ACHN (cell line): ENCODE data around the gene PNLDC1.
A peak's percentile ranks its signal among the peaks of the same experiment; 100 is the strongest.

Source experiments
- DNase-seq: peaks from one replicate; pipeline ENCODE4 v3.0.0-alpha.2; 2015
- in situ Hi-C: cut with HindIII; loops from 2 replicates; pipeline ENCODE4 v1.10.0; 2017; ENCODE audit warnings: low sequenced_read_pairs, low pct_ligation_motif_present, low pct_unique_long_range_greater_than_20kb

PNLDC1 gene, protein sequence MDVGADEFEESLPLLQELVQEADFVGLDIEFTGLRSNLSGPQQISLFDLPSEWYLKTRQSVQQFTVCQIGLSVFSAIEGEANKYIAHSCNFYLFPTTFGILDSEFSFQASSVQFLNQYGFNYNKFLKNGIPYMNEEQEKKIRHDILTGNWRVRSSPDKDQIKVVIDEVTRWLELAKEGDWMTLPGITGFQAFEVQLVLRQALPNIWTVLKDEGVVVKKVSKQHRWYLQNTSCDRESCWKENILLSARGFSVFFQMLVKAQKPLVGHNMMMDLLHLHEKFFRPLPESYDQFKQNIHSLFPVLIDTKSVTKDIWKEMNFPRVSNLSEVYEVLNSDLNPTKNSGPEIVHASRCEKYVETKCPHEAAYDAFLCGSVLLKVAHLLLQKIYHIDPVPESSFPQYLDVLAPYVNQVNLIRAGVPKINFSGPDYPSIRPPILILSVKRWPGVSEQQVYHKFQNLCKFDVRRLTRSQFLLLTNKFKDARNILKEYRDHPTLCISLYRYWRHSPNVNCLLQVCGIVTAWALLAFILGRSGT

DNA sequence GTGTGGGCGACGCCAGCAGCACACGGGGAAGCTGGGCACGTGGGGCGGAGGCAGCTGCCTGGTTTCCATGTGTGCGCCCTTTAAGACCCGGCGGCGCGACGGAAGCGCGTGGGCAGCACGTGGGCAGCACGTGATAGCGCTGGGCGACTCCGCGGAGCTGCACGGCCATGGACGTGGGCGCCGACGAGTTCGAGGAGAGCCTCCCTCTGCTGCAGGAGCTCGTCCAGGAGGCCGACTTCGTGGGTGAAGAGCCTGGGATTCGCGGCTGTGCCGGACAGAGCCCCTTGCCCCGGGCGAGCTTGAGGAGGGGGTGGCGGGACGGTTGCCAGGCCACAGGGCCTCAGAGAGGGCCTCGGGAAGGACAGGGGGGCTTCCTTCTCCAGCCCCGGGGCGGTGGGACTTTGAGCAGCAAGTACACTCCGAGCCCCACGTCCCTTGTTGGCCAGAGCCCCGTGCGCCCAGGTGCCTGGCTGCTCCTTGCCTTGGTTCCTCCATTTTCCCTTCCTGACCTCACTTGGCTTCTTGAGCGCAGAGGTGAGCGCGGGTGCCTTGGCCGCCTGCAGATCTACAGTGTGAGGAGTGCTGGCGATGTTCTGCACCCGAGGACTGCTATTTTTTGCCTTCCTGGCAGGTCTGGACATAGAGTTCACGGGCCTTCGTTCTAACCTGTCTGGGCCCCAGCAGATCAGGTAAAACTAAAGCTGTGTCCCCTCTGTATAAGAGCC, at the start of gene PNLDC1:
Gene PNLDC1 (plus strand): TSS at position 136 of the 725 bp plus-strand sequence. CDS start 32 bp downstream, at position 168.
- in situ Hi-C loops: no loop called here
- no peak for DNase-seq

DNA sequence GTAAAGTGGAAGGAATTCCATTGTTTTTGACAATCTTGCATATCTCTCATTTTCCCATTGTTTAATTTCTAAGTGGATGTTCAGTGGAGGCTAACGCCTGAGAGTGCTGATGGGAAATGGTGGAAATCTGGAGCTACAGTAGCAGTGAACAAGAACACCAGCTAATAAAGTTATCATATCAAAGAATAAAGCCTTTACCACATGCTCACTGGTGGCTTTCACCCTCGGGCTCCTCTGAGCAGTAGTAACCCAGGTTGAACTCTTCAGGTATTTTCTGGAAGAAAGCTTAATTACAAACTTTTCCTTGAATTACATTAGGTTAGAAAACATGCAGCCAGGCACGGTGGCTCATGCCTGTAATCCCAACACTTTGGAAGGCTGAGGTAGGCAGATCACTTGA, 48.6 kb upstream of the PNLDC1 start:
- DNase-seq: no peak
- in situ Hi-C loops: no loop called here

DNA sequence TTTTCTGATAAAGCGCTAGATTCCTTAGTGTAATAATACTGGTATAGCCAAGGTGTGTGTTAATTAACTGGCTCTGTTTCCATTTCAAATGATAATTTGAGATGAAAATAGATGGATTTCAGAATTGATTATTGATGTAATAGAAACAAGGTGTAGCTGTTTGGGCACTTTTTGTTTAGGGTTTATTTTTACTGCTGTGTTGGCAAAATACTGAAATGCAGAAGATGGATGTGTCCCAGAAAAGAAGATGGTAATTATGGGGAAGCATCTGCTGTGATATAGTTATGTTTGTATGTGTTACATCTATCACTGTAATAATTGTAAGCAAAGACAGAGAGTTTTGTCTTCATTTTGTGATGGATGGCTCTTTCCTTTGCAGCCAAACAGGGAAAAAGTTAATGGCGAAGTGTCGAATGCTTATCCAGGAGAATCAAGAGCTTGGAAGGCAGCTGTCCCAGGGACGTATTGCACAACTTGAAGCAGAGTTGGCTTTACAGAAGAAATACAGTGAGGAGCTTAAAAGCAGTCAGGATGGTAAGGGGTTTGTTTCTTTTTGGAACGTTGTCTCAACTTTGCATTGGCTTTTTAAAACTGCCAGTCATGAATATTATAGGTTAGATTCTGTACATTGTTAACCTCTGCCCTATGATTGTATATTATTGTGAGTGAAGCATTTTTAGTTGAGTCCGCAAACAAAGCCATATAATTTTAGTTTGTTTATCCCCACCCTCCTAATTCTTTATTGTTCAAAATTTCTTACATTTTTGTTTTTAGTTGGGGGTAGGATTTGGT, 46.8 kb upstream of the PNLDC1 start:
- in situ Hi-C loops: no loop called here
- DNase-seq: no peak

DNA sequence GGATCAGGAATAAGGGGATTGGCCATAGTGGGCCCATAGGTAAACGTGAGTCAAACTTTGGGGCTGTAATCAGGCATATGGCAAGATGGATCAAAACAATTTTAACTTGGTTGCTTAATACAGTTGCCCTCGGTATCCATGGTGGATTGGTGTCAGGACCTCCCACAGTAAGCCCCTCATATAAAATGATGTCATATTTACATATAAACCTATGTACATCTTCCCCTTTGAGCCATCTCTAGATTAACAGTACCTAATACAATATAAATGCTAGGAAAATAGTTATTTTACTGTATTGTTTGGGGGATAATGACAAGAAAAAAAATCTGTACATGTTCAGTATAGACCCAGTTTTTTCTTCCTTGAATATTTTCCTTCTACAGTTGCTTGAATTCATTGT, 45.7 kb upstream of the PNLDC1 start:
- in situ Hi-C loops: no loop called here
- no peak for DNase-seq

DNA sequence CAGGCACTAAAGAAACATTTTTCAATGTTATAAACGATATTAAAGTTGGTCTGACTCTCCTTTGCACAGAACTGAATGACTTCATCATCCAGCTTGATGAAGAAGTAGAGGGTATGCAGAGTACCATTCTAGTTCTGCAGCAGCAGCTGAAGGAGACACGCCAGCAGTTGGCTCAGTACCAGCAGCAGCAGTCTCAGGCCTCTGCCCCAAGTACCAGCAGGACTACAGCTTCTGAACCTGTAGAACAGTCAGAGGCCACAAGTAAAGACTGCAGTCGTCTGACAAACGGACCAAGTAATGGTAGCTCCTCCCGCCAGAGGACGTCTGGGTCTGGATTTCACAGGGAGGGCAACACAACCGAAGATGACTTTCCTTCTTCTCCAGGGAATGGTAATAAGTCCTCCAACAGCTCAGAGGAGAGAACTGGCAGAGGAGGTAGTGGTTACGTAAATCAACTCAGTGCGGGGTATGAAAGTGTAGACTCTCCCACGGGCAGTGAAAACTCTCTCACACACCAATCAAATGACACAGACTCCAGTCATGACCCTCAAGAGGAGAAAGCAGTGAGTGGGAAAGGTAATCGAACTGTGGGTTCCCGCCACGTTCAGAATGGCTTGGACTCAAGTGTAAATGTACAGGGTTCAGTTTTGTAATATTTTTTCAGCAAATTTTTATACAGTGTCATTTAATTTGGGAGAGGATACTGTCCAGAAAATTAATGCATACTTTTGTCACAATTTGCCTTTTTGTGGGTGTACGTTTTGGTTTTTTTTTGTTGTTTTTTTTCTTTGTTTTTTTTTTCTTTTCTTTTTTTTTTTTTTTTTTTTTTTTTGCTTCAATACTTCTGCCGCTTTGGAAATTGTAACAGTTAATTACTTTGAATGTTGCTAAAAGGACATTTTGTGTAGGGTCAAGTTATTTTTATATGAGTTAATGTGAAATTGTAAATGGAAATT, 44.8 kb upstream of the PNLDC1 start:
- in situ Hi-C loops: no loop called here
- DNase-seq: no peak

DNA sequence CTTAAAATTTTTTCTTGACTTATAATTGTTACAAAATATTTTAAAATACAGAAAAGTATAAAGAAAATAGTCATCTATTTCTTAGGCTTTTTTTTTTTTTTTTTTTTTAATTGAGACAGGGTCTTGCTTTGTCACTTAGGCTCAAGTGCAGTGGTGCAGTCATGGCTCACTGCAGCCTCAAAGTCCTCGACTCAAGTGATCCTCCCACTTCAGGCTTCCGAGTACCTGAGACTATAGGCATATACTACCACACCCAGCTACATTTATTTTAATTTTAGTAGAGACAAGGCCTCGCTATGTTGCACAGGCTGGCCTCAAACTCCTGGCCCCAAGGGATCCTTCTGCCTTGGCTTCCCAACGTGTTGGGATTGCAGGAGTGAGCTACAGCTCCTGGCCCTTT, 43.6 kb upstream of the PNLDC1 start:
- in situ Hi-C loops: no loop called here
- no peak for DNase-seq

DNA sequence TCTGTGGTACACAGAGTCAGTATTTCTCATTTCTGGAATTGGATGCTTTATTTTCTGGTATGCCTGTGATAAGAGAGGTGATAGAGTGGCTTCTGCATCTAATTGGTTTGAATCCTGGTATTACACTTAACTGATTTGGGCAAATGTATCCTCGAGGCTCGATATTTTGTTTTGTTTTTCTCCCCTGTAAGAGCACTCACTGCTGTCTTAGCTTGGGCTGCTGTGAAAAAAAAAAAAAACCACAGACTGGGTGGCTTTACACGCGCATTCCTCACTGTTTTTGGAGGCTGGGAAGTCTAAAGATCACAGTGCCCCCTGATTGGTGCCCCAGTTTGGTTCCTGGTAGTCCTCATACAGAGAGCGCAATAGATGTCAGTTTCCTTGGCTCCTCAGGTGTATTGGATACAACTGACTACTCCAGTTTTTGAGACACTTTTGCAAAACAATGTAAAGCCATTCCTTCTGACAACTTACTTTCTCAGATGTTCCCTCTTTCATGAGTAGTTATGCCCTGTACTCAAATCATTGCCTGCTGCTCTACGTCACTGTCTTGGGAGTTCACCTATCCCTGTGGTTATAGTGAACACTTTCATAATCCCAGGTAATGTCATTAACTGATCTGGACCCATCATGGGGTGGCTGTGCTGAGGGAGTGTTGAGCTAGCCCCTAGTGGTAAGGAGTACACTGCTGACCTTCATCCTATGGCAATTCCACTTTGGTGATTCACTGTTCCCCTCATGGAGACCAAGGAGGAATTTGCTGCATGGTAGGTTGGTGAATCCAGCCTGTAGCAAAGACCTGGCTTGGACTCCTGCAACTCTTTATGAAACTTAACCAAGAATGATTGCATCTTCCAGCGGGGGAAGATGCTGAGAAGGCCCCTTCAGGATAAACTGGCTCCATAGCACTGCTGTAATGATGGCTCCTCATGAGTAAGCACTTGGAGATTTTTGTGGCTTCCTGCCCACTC, 41.8 kb upstream of the PNLDC1 start:
- DNase-seq: peak; percentile 63
- in situ Hi-C loops: no loop called here

DNA sequence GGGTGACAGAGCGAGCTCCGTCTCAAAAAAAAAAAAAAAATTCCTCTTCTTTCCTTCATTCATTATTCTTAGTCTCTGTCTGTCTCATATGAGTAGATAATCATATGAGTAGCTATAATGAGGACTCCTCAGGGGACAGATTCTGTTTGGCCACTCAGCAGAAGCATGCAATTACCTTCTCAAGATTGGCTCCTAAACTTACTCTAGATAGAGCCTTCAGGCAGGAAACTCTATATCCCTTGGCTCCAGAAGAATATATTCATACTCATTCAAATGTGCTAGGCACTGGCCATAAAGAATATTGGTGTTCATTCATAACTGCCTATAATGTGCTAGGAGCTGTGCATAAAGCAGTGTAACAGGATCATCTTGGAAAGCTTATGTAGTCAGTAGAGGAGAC, 40.4 kb upstream of the PNLDC1 start:
- no peak for DNase-seq
- in situ Hi-C loops: no loop called here

DNA sequence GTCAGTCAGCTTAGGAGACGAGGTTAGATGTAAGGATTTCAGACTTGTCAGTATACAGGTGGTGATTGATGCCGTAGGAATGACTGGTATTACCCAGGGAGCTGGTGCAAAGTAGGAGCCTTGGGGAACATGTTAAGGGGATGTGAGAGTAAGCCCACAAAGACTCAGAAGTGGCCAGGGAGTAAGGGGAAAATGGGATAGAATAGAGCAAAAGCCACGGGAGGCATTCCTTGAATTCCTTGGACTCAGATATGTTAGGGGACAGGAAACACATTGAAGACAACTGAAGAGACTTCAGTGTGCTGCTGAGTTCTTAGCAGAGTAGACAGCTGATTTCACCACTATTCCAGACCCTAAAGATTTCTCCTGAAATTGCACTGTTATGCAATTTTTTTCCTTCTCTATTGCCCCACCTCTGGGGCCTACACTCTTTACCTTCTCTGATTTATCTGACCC, 39.4 kb upstream of the PNLDC1 start:
- in situ Hi-C loops: no loop called here
- peak; percentile 84 for DNase-seq

DNA sequence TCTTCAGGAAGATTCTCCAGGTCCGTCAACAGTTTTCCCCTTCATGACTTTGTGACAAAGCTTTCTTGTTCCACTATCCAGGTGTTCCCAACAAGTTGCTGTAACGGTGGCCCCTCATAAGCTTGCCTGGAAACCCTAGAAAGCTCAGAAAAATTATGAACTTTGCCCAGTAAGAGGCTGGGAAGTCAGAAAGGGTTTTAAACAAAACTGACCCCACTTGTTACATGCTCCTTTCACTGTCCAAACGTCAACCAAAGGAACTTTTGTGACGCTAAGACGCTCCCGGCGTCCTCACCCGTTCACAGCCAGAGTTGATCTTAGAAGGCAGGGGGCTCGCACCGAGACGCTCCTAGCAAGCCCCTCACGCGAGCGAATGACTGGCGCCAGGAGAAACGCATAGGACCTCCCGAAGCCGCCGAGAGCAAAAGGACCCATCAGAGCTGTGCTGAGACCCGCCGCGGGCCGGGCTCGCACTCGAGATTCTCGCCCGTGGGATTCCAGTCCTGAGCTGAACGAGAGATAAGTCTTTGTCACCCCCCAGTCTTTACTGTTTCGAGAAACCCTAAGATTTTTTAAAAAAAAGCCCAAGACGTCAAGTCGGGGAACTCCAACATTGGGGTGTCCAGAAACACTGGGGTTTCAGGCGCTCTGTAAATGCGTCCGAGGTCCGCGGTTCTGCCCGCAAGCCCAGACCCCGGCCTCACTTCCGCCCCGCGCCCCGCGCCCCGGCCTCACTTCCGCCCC, 38.8 kb upstream of the PNLDC1 start:
- in situ Hi-C loops: no loop called here
- DNase-seq: peak; percentile 25

DNA sequence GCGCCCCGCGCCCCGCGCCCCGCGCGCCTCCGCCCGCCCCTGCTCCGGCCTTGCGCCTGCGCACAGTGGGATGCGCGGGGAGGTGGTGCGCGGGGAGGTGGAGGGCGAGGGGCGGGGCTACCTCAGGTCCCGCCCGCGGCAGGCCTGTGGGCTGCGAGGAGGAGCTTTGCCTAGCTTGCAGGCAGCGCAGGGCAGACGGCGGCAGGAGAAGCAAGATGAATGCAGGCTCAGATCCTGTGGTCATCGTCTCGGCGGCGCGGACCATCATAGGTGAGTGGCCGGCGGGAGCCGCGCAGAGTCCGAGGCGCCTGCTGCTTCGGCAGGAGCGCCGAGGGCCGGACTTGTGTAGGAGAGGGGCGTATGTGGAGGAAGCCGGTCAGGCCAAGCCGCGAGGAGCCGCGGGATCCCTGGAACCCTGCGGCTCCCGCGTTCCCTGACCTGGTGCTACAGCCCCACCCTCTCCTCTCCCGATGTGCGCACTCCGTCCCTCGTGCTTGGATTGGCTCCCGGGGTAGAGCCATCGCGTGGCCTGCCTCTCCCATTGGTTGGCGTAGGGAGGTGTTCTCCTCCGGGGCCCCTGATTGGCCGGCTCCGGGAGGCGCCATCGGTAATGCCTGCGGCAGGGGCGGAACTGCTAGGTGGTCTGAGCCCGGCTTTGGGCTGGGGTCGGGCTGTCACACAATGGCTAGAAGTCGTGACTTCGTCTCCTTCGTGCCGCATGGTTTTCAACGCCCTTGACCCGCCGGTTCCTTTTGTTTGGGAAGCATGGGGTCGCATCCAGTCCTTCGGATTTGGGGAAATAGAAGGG, 38.0 kb upstream of the PNLDC1 start, which contains the start of gene ACAT2:
Gene ACAT2 (plus strand): TSS at position 173 of the 808 bp plus-strand sequence. CDS start 43 bp downstream, at position 216.
- DNase-seq: peak; percentile 95
- in situ Hi-C loops: no loop called here

DNA sequence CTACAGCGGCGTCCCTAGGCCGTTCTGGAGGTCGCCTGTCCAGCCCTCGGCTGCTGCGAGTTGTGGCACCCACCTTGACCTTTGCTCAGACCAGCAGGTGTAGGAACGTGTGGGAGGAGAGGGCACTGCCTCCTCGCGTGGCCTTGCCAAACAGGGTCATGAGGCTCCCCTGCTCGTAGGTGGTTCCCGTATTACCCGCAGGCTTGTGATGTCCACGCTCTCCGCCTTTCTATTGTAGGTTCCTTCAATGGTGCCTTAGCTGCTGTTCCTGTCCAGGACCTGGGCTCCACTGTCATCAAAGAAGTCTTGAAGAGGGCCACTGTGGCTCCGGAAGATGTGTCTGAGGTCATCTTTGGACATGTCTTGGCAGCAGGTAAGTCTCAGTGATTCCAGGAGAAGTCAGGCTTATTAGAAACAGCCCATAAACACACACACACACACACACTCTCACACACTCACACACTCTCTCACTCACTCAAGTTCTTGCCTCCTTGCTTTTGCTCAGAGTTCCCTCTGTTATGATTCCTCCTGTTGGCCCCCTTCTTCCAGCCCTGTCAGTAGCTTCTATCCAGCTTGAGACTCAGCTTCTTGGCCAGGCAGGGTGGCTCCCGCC, 37.3 kb upstream of the PNLDC1 start:
- peak; percentile 10 for DNase-seq
- in situ Hi-C loops: no loop called here

DNA sequence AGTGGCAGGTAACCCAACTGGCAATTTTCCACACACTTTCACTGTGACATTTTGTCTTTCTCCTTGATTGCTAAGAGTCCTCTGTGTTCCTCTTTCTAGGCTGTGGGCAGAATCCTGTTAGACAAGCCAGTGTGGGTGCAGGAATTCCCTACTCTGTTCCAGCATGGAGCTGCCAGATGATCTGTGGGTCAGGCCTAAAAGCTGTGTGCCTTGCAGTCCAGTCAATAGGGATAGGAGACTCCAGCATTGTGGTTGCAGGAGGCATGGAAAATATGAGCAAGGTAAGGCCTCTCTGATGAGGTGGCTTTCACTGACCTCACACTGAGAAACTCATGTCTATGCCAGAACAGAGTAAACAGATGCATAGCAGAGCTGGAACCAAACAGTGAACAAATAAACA, 33.2 kb upstream of the PNLDC1 start:
- in situ Hi-C loops: no loop called here
- DNase-seq: no peak

DNA sequence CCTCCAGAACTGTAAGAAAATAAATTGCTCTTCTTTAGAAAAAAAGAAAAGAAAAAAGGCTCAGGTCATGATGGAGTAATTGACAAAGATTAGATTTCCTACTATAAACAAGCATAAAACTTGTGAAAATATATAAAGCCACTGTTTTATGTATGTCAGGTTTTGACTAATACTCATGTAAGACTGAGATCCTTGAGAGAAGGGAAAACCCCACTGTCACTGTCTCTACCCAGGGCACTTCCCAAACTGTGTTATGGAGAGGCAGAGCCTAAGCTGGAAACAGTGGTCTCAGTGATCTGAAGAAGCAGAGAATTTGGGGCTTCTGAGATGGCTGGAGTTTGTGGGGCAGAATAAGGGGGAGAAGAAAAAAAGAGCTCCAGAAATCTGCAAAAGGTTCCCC, 30.6 kb upstream of the PNLDC1 start:
- in situ Hi-C loops: no loop called here
- no peak for DNase-seq

DNA sequence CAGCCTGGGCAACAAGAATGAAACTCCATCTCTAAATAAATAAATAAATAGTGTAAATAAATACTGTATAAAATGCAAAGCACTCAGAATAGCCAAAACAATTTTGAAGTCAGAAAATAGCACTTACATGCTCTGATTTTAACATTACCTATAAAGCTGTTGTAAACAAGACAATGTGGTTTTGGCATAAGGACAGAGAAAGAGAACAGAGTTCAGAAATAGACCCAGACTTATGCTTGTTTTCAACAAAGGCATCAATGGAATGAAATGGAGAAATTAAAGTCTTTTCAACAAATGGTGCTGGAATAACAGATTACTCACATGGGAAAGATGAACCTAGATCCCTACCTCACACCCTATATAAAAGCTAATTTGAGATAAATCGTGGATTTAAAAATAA, 27.9 kb upstream of the PNLDC1 start:
- in situ Hi-C loops: no loop called here
- no peak for DNase-seq
